Endothelial cell of umbilical vein (primary cell): Measurements from ENCODE around the gene ABCG4. TPM values are rescaled to one million over a fixed set of nuclear protein-coding genes. Genes with fewer than 3 reads are reported as not detected.

Experiments used
- BruUV-seq: library from RNA; stranded (reverse); fragments of 400-500 nt; replicated peaks from 2 replicates; lab custom pipeline; 2021; lab: Mats Ljungman, UMichigan
- CTCF ChIA-PET: fragments of 300-600, 350-600 bp; sonication (Branson Sonifier 250); formaldehyde crosslinking; loops from one replicate; lab custom pipeline; 2021; ENCODE audit warnings: antibody characterized with exemption, inconsistent platforms; lab: Charles Lee
- POLR2A ChIA-PET: fragments of 300-600, 350-600 bp; sonication (Branson Sonifier 250); formaldehyde crosslinking; loops from one replicate; lab custom pipeline; 2021; ENCODE audit warnings: antibody characterized with exemption, inconsistent platforms; lab: Charles Lee
- DNase-seq: peaks from one replicate; pipeline ENCODE4 v3.0.0-alpha.2; 2011; ENCODE audit warnings: low read depth, low spot score
- FAIRE-seq: peaks from 2 replicates; lab custom pipeline; 2011; peaks lifted over from hg19 to GRCh38; lab: Jason Lieb, UNC
- H2AFZ ChIP-seq: 2 replicates; pipeline ENCODE4 v1.6.0; 2012; ENCODE audit warnings: low read depth, low read length, control low read depth, inconsistent platforms
- H3K27ac ChIP-seq: 2 replicates; pipeline ENCODE4 v1.5.1; 2011; ENCODE audit warnings: low read depth, mild to moderate bottlenecking, control low read depth, low read length, moderate library complexity; ENCODE audit not compliant: insufficient read depth
- H3K27me3 ChIP-seq, 2 experiments: 2 replicates each; pipeline versions ENCODE4 v1.6.0 to v1.6.1; 2011; ENCODE audit warnings: low read length in 2 of 2, mixed read lengths in 1 of 2; ENCODE audit not compliant: control insufficient read depth in 2 of 2, insufficient read depth in 2 of 2
- H3K36me3 ChIP-seq, 2 experiments: 2 replicates in 1 of 2; 3 replicates in 1 of 2; pipeline ENCODE4 v1.5.1; 2011; ENCODE audit warnings: low read length in 2 of 2, mild to moderate bottlenecking in 1 of 2, moderate library complexity in 1 of 2; ENCODE audit not compliant: control insufficient read depth in 2 of 2, insufficient read depth in 2 of 2; ENCODE audit errors: extremely low read depth in 1 of 2
- H3K4me1 ChIP-seq: 3 replicates; pipeline ENCODE4 v1.5.1; 2011; ENCODE audit warnings: mild to moderate bottlenecking, low read length; ENCODE audit not compliant: control insufficient read depth, insufficient read depth; ENCODE audit errors: extremely low read depth
- H3K4me2 ChIP-seq: 2 replicates; pipeline ENCODE4 v1.6.1; 2011; ENCODE audit warnings: low read length, control low read depth, mixed read lengths; ENCODE audit not compliant: insufficient read depth
- H3K4me3 ChIP-seq, 3 experiments: fragments of 200-600 bp in 1 of 3; sonication (generic), shearing (Covaris generic) in 1 of 3; replicated peaks in 1 of 3; 2 replicates each; pipeline ENCODE4 v1.5.1; 2011 to 2016; ENCODE audit warnings: control low read depth in 3 of 3, low read length in 3 of 3, mild to moderate bottlenecking in 2 of 3, inconsistent platforms in 1 of 3, low read depth in 1 of 3, moderate library complexity in 1 of 3; ENCODE audit not compliant: insufficient read depth in 1 of 3
- H3K79me2 ChIP-seq: 2 replicates; pipeline ENCODE4 v1.6.0; 2012; ENCODE audit warnings: low read length, inconsistent platforms; ENCODE audit not compliant: control insufficient read depth, insufficient read depth
- H3K9ac ChIP-seq: replicated peaks from 2 replicates; pipeline ENCODE3; 2011; ENCODE audit warnings: low read length, control low read depth; ENCODE audit not compliant: insufficient read depth; ENCODE audit errors: extremely low read depth
- H3K9me1 ChIP-seq: replicated peaks from 3 replicates; pipeline ENCODE4 v1.6.0; 2011; ENCODE audit warnings: mild to moderate bottlenecking, low read length; ENCODE audit not compliant: control insufficient read depth, insufficient read depth; ENCODE audit errors: extremely low read depth
- H3K9me3 ChIP-seq: replicated peaks from 2 replicates; pipeline ENCODE4 v1.5.1; 2012; ENCODE audit warnings: low read length, inconsistent platforms; ENCODE audit not compliant: control insufficient read depth, insufficient read depth
- H4K20me1 ChIP-seq: replicated peaks from 2 replicates; pipeline ENCODE3; 2011; ENCODE audit warnings: mild to moderate bottlenecking, low read length; ENCODE audit not compliant: control insufficient read depth, insufficient read depth; ENCODE audit errors: extremely low read depth
- CTCF ChIP-seq, 2 donors: IDR thresholded peaks; 1 replicate in 1 of 2; 2 replicates in 1 of 2; pipeline ENCODE4 v1.5.1; 2011; ENCODE audit warnings: low read length in 2 of 2, mild to moderate bottlenecking in 2 of 2, moderate library complexity in 2 of 2, control low read depth in 1 of 2, inconsistent platforms in 1 of 2, low read depth in 1 of 2; ENCODE audit not compliant: insufficient read depth in 1 of 2; ENCODE audit errors: extremely low read depth in 1 of 2
- FOS ChIP-seq: IDR thresholded peaks from 2 replicates; pipeline ENCODE4 v1.6.1; 2011; ENCODE audit warnings: mild to moderate bottlenecking, low read length, moderate library complexity, borderline replicate concordance; ENCODE audit not compliant: insufficient read depth
- GATA2 ChIP-seq: IDR thresholded peaks from 2 replicates; pipeline ENCODE4 v1.7.0; 2011; ENCODE audit warnings: low read depth, mild to moderate bottlenecking, moderate library complexity, mixed read lengths, low read length; ENCODE audit not compliant: insufficient read length, insufficient read depth
- JUN ChIP-seq: IDR thresholded peaks from 2 replicates; pipeline ENCODE4 v1.6.1; 2011; ENCODE audit warnings: borderline replicate concordance, low read depth; ENCODE audit not compliant: insufficient read length, insufficient read depth
- MAX ChIP-seq: IDR thresholded peaks from 2 replicates; pipeline ENCODE4 v1.6.1; 2011; ENCODE audit not compliant: insufficient read depth, insufficient read length
- MYC ChIP-seq: IDR thresholded peaks from one replicate; pipeline ENCODE4 v1.6.1; 2011; ENCODE audit warnings: mild to moderate bottlenecking, low read depth, low read length
- POLR2A ChIP-seq: IDR thresholded peaks from 2 replicates; pipeline ENCODE4 v1.6.1; 2012; ENCODE audit warnings: low read depth, mild to moderate bottlenecking, control low read depth, low read length
- POLR2AphosphoS5 ChIP-seq: IDR thresholded peaks from 2 replicates; pipeline ENCODE4 v1.6.1; 2012; ENCODE audit warnings: low read depth, mild to moderate bottlenecking, control low read depth, low read length, moderate library complexity; ENCODE audit not compliant: insufficient read depth
- dilution Hi-C: fragments of 300-500 bp; cut with MboI; formaldehyde crosslinking; loops from one replicate; pipeline ENCODE4 v1.15.0; 2019; ENCODE audit warnings: low sequenced_read_pairs; ENCODE audit not compliant: extremely low pct_ligation_motif_present
- intact Hi-C: fragments of 100-400 bp; cut with micrococcal nuclease; formaldehyde crosslinking; loops from one replicate; pipeline ENCODE4 v1.10.0; 2022
- polyA plus RNA-seq, 4 experiments: library from polyadenylated mRNA; depleted of rRNA in 3 of 4; stranded (reverse) in 3 of 4; unstranded in 1 of 4; fragments of >200 nt; gene quantifications; 2 replicates each; pipeline versions ENCODE4 v1.2.1 to v1.2.3, GENCODE V29; 2011 to 2012; ENCODE audit warnings: missing spikeins in 1 of 4
- total RNA-seq: library from RNA; stranded (reverse); gene quantifications from 2 replicates; pipeline ENCODE4 v1.2.3, GENCODE V29; 2021

Gene ABCG4
- total and polyA plus RNA-seq, 2 donors (not counting 3 experiments of a cell fraction or from before 2014, with no cell fraction given), result 1.0 to 1.7 TPM

DNA sequence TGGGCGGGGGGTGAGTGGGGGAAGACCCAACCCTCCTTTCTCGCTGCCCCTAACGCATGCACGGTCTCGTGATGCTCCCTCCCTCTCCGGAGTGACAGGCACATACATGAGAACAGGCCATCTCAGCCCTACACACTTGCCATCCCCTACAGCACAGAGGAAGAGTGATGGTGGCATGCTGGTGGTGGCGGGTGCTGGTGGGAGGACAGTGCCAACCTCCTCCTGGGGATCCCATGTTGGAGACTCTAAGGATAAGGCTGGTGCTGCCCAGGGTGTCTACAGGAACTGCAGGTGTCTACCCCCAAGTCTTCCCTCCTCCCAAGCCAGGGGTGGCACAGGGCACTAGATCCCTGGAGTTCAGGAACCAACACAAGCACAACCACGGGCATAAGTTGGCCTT, 13.0 kb downstream of the ABCG4 start:
- Histone ChIP-seq H4K20me1 (no peaks in the 10 kb centered on the region), H3K9me1 (no peaks in the 10 kb centered on the region), H3K79me2 (no peaks in the 10 kb centered on the region), H3K4me1 (peaks cover 5% of the 10 kb centered on the region), H3K9ac (no peak overlapping the region), H3K9me3 (no peaks in the 10 kb centered on the region), H2AFZ (no peak overlapping the region), H3K4me2 (no peak overlapping the region), H3K27me3 (peaks cover 0 to 1% of the 10 kb centered on the region in 2 experiments), H3K27ac (no peak overlapping the region), H3K36me3 (no peaks in the 10 kb centered on the region), H3K4me3 (no peak overlapping the region)
- DNase-seq (no peak), FAIRE-seq (no peak)
- intact Hi-C loops, result no loop called here
- CTCF ChIA-PET, result no interaction called here
- POLR2A ChIA-PET, result no interaction called here
- dilution Hi-C loops, result no loop called here
- no peak for TF ChIP-seq FOS
- no peak for TF ChIP-seq CTCF (IDR thresholded peaks at IDR 0.05; ENCODE audit: extremely low read depth in 1 of 2, insufficient read depth in 1 of 2, low read depth in 1 of 2, low read length in 2 of 2)
- no peak for TF ChIP-seq POLR2A
- TF ChIP-seq MAX, result no peak
- TF ChIP-seq JUN, result no peak
- TF ChIP-seq MYC, result no peak
- no peak for TF ChIP-seq POLR2AphosphoS5
- no peak for TF ChIP-seq GATA2
- BruUV-seq, result no TSS peak
